ENCODE results near the gene NYAP1.
"Not testable (repeated sequence)": the region's sequence is repeated elsewhere in the genome, so short reads cannot be mapped to it uniquely, and the experiment has no call there.

NYAP1 gene

DNA sequence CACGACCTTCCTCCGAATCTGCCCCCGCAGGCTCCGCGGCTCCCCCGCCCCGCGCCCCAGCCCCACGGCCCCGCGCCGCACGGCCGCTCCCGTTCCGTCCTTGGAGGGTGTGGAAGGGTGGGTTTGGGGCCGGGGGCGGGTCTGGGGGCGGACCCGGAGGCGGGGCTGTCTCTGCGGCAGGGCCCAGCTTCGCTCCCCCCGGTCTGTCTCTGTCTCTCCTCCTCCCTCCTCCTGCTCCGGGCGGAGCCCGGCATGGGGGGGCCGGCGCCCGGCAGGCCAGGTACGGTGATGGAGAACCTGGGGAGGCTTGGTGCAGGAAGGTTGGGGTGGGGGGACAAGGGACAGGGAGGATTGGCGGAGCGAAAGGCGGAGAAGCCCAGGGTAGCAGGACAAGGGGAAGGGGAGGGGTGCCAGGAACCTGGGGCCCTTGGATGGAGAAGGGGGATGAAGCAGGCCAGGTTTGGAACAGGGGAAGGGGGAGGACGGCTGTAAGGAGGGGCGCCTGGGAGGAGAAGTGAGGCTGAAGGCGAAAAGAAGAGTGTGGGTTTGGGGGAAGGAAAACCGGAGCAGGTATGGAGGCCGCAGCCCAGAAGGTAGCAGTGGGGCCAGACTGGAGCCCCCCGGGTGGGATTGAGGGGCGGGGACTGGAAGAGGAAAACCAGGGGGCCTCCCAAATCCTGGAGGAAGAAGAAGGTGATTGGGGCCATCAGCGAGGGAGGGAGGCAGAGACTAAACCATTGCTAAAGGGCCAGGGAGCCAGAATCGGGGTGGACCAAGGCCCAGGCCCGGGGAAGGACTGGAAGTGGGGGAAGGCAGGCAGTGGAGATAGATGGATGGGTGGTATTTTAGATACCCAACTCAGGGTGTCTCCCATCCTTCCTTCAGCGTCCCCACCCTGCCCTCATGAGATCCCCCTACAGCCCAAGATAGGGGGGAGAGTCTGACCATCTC is at the start of gene NYAP1:
Gene NYAP1, plus strand, starts transcription at position 206 of the 951 bp plus-strand sequence. CDS start 1,385 bp downstream, outside the sequence.
- TF ChIP-seq, protein P1, sequence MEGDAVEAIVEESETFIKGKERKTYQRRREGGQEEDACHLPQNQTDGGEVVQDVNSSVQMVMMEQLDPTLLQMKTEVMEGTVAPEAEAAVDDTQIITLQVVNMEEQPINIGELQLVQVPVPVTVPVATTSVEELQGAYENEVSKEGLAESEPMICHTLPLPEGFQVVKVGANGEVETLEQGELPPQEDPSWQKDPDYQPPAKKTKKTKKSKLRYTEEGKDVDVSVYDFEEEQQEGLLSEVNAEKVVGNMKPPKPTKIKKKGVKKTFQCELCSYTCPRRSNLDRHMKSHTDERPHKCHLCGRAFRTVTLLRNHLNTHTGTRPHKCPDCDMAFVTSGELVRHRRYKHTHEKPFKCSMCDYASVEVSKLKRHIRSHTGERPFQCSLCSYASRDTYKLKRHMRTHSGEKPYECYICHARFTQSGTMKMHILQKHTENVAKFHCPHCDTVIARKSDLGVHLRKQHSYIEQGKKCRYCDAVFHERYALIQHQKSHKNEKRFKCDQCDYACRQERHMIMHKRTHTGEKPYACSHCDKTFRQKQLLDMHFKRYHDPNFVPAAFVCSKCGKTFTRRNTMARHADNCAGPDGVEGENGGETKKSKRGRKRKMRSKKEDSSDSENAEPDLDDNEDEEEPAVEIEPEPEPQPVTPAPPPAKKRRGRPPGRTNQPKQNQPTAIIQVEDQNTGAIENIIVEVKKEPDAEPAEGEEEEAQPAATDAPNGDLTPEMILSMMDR (IDR thresholded peaks at IDR 0.05; ENCODE audit: borderline replicate concordance, insufficient read depth, low read depth, low read length), result no peak
- peak within 1 kb of the TSS; percentile 56 for H3K4me3 ChIP-seq (ENCODE audit: low read depth, low read length)

GRCh38 chr7:100434297-100435144 is 49.2 kb upstream of the NYAP1 start:
- TF ChIP-seq, protein P1 (IDR thresholded peaks at IDR 0.05; ENCODE audit: borderline replicate concordance, insufficient read depth, low read depth, low read length), result no peak
- peak overlapping the region; percentile 91 for H3K4me3 ChIP-seq (ENCODE audit: low read depth, low read length)

DNA sequence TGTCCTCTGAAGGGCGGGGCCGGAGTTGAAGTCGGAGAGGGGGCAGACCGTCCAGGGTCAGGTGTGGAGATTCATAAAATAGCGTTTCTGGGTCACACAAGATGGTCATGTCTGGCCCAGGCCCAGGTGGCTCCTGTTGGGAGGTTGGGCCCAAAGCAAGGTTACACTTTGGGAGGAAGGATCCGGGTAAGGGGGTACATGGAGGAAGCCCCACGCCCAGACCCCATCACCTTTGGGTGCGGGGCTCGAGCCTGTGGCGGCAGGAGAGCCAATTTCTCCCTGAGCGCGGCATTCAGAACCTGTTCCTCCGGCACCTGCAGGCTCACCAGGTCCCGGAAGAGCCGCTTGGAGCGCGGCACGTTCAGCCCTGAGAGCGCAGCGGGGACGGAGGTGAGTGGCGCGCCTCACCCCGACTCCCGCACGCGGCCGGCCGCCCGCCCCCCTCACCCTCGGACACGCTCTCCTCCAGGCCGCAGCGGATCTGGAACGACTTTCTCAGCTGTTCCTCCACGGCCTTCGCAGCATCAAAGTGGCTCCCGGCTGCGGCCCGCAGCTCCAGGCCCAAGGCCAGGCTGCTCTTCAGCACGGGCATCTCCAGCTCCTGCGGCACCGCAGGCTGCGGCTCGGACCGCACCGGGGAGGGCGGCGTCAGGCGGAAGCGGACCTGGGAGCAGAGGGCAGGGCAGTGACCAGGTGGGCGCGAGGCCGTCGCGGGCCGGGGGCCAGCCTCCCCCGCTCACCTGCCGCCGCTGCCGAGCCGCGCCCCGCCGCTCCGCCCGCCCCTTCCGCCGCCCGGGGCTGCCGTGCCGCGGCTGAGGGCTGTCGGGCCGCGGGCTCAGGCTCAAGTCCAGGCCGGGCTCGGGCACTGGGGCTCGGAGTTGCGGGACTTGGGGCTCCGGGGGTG is 48.1 kb upstream of the NYAP1 start:
- H3K4me3 ChIP-seq (ENCODE audit: low read depth, low read length), result peak overlapping the region; percentile 91
- TF ChIP-seq, protein P1 (IDR thresholded peaks at IDR 0.05; ENCODE audit: borderline replicate concordance, insufficient read depth, low read depth, low read length), result no peak

GRCh38 chr7:100437150-100438100 is 46.3 kb upstream of the NYAP1 start:
- TF ChIP-seq, protein P1 (IDR thresholded peaks at IDR 0.05; ENCODE audit: borderline replicate concordance, insufficient read depth, low read depth, low read length), result no peak
- no peak overlapping the region for H3K4me3 ChIP-seq (ENCODE audit: low read depth, low read length)

DNA sequence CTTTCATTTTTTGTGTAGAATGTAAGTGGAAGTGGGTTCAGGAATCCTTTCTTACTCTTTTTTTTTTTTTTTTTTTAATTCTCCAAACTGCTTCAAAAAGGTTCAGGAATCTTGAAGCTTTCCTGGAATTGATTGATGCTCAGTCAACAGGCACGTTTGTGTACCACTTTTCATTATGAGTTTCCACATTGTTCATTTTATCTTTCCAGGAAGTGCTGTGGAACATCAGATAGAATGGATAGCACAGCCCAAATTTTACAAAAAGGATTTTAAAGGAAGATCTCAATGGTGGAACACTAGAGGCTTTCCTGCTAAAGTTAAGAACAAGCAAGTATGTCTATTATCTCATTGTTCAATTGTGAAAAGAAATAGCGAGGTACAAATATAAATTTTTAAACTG is 45.6 kb upstream of the NYAP1 start:
- TF ChIP-seq, protein P1 (IDR thresholded peaks at IDR 0.05; ENCODE audit: borderline replicate concordance, insufficient read depth, low read depth, low read length), result no peak
- H3K4me3 ChIP-seq (ENCODE audit: low read depth, low read length), result no peak overlapping the region

DNA sequence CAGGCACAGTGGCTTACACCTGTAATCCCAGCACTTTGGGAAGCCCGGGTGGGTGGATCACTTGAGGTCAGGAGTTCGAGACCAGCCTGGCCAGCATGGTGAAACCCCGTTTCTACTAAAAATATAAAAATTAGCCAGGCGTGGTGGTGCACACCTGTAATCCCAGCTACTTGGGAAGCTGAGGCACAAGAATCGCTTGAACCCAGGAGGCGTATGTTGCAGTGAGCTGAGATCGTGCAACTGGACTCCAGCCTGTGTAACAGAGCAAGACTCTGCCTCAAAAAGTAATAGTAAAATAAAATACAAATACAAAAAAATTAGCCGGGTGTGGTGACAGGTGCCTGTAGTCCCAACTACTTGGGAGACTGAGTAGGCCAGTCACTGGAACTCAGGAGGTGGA is 45.0 kb upstream of the NYAP1 start:
- not testable (repeated sequence) for H3K4me3 ChIP-seq (ENCODE audit: low read depth, low read length)

- not testable (repeated sequence) for H3K4me3 ChIP-seq (ENCODE audit: low read depth, low read length)
Observed at GRCh38 chr7:100439244-100439643, 44.5 kb upstream of the NYAP1 start.

All from GM12875 (cell line).